Activated naive CD4-positive, alpha-beta T cell treated with anti-CD3 and anti-CD28 coated beads for 36 hours (primary cell): Measurements from ENCODE around the gene PCNX1. TPM values are rescaled to one million over a fixed set of nuclear protein-coding genes. Genes with fewer than 3 reads are reported as not detected.

ENCODE experiments used
- CTCF ChIA-PET: fragments of 350-600 bp; sonication (Branson Sonifier 250); formaldehyde crosslinking; loops from one replicate; lab custom pipeline; 2021; ENCODE audit warnings: antibody characterized with exemption; lab: Charles Lee
- DNase-seq: peaks from one replicate; pipeline ENCODE4 v3.0.0-alpha.2; 2020
- H3K27ac Mint-ChIP-seq: one replicate; pipeline ENCODE4 v1.8.0; 2021; ENCODE audit warnings: mild to moderate bottlenecking, mixed read lengths
- H3K27me3 Mint-ChIP-seq: one replicate; pipeline ENCODE4 v1.8.0; 2021; ENCODE audit warnings: low read depth, mixed read lengths
- H3K36me3 Mint-ChIP-seq: one replicate; pipeline ENCODE4 v1.8.0; 2021; ENCODE audit warnings: low read depth, mixed read lengths
- H3K4me1 Mint-ChIP-seq: one replicate; pipeline ENCODE4 v1.8.0; 2021; ENCODE audit warnings: low read depth, mixed read lengths
- H3K4me3 Mint-ChIP-seq: one replicate; pipeline ENCODE4 v1.8.0; 2021; ENCODE audit warnings: mild to moderate bottlenecking, moderate library complexity, mixed read lengths
- H3K9me3 Mint-ChIP-seq: one replicate; pipeline ENCODE4 v1.8.0; 2021; ENCODE audit warnings: mixed read lengths
- intact Hi-C: fragments of 100-400 bp; cut with micrococcal nuclease; formaldehyde crosslinking; loops from one replicate; pipeline ENCODE4 v1.15.1; 2023
- total RNA-seq, 2 experiments: library from RNA; stranded (reverse); gene quantifications; one replicate each; pipeline ENCODE4 v1.2.3, GENCODE V29; 2021

Gene PCNX1
- total RNA-seq, 2 experiments from 2014 or later: 51.9 to 63.1 TPM

DNA sequence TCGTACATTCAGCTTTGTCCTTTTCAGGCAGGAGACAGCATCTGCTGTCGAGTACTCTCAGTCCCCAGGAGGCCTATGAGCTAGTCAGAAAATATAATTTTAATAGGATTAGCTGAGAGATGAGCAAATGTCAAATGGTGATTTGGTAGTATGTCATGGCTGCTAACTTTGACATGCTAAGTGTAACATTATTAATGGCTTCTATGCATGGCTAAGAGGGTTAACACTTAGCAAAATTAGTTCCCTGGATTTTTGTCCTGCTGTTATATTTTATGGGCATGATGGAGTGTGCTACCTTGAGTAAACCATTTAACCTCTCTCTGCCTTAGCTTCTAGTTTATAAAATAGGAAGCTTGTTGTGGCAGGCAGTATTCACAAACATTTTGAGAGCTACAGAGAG is 2.9 kb upstream of the PCNX1 start:
- Mint-ChIP-seq H3K27ac (no peak overlapping the region), H3K27me3 (no peaks in the 10 kb centered on the region), H3K36me3 (peaks cover 7% of the 10 kb centered on the region), H3K9me3 (no peaks in the 10 kb centered on the region), H3K4me1 (peaks cover 62% of the 10 kb centered on the region), H3K4me3 (no peak overlapping the region)
- DNase-seq: no peak
- intact Hi-C loops: no loop called here
- CTCF ChIA-PET: interaction anchor here (0.7 to 6.7 kb wide), 10 partner anchors 13 to 86 kb away, joined by 3 to 84 read pairs (median 14); no protein-coding TSS in a partner anchor

GRCh38 chr14:70905301-70905700 is 2.0 kb upstream of the PCNX1 start:
- H3K36me3 Mint-ChIP-seq: peaks cover 10% of the 10 kb centered on the region
- intact Hi-C loops: loop anchor here (5.0 kb wide), 3 partner anchors 33 to 417 kb away; partner anchors contain the start of genes MED6 and SIPA1L1
- no peak overlapping the region for H3K4me3 Mint-ChIP-seq
- no peaks in the 10 kb centered on the region for H3K27me3 Mint-ChIP-seq
- DNase-seq: no peak
- no peaks in the 10 kb centered on the region for H3K9me3 Mint-ChIP-seq
- peaks cover 69% of the 10 kb centered on the region for H3K4me1 Mint-ChIP-seq
- CTCF ChIA-PET: interaction anchor here (0.5 to 6.7 kb wide), 14 partner anchors 10 to 93 kb away, joined by 3 to 84 read pairs (median 5); no protein-coding TSS in a partner anchor
- H3K27ac Mint-ChIP-seq: peak overlapping the region; percentile 76

GRCh38 chr14:70906793-70907175 is 475 bp upstream of the PCNX1 start:
- intact Hi-C loops: loop anchor here (1.0 to 5.0 kb wide), 9 partner anchors 19 to 416 kb away; partner anchors contain the start of genes MED6 and SIPA1L1
- Mint-ChIP-seq H3K27ac (peak overlapping the region; percentile 91), H3K4me3 (peak overlapping the region; percentile 81), H3K36me3 (peaks cover 10% of the 10 kb centered on the region), H3K27me3 (no peaks in the 10 kb centered on the region), H3K4me1 (peaks cover 75% of the 10 kb centered on the region), H3K9me3 (no peaks in the 10 kb centered on the region)
- CTCF ChIA-PET: interaction anchor here (0.6 to 6.7 kb wide), 24 partner anchors 10 to 883 kb away, joined by 3 to 84 read pairs (median 5); no protein-coding TSS in a partner anchor
- no peak for DNase-seq

DNA sequence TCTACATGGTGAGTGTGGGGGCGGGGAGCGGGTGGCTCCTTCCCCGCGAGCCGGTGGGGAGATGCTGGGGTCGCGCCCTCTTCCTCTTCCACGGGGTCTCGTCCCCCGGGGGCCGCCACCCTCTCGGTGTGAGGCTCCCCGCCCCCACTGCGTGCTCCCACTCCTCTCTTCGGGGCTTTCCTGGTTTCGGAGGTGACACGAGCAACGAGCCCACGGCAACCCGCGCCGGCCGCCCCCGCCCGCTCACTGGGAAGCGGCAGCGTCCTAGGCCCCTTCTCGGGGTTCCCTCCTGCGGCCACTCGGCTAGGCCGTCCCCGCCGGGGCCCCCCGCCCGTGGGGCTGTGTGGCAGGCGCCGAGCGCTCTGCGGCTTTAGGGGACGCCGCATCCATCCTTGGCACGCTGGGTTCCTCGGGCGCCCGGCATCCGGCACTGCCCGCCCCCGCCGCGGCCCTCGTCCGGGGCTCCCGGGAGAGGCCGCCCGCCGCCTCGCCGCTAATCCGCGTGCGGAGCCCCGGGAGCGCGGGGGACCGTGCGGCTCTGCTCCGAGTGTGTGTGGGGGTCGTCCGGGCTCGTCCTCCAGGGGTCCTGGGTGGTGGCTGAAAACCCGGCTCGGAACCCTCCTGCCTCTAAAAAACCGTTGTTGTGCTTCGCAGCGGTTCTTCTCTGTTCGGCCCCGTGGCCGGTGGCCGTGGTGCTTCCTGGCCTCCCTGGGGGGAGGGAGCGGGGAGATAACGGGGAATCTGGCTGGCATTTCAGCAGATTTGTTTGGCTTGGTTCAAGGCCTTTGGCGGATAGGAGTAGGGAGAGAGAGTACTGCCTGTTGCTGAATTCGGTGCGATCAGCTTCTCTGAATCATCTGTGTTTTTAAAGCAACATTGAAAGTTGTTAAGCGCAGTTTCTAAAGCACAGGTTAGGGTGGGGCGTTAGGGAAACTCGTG is 1.0 kb downstream of the PCNX1 start:
- Mint-ChIP-seq H3K9me3 (no peaks in the 10 kb centered on the region), H3K36me3 (peaks cover 10% of the 10 kb centered on the region), H3K4me3 (peak overlapping the region; percentile 92), H3K27me3 (no peaks in the 10 kb centered on the region), H3K27ac (peak overlapping the region; percentile 92), H3K4me1 (peaks cover 75% of the 10 kb centered on the region)
- intact Hi-C loops: loop anchor here (1.0 to 5.0 kb wide), 10 partner anchors 21 to 414 kb away; partner anchors contain the start of genes MED6 and SIPA1L1
- CTCF ChIA-PET: interaction anchor here (0.8 to 4.6 kb wide), 18 partner anchors 10 to 89 kb away, joined by 3 to 84 read pairs (median 4); no protein-coding TSS in a partner anchor
- peak; percentile 59 for DNase-seq

DNA sequence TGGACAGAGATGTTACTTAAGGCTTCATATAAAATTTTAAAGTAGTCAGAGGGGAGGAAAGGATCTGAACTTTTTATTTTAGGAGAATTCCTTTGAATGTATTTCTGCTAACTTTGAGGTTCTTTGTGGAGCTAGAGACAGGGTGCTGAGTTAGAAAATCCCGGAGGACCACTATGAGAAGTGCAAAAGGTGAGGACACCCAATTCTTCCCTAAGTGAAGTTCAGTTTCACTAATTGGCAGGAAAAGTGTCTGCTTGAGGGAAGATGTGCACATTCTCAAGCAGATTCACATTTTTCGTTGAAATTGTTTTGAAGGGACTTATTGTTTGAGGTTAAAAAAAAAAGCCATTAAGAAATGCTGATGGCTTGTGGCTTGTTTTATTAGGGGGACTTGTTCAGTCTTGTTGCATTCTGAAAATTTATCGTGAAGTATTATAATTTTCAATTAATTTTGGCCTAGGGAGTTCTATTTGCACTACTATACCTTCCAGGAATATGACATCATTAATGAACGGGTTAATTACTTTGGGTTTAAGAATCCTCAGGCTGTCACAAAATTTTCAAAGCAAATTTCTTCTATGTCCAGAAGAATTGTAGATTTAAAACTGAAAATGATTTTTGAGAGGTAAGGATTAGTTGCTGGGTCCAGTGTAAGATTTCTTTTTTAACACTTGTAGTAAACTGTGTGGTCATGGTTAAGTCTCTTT is 1.8 kb downstream of the PCNX1 start:
- peaks cover 10% of the 10 kb centered on the region for H3K36me3 Mint-ChIP-seq
- peak overlapping the region; percentile 92 for H3K4me3 Mint-ChIP-seq
- peak overlapping the region; percentile 92 for H3K27ac Mint-ChIP-seq
- H3K27me3 Mint-ChIP-seq: no peaks in the 10 kb centered on the region
- intact Hi-C loops: loop anchor here (1.0 to 5.0 kb wide), 4 partner anchors 25 to 413 kb away; partner anchors contain the start of genes MED6 and SIPA1L1
- CTCF ChIA-PET: interaction anchor here (0.6 to 1.1 kb wide), 3 partner anchors 9 to 69 kb away, joined by 3 read pairs; no protein-coding TSS in a partner anchor
- H3K9me3 Mint-ChIP-seq: no peaks in the 10 kb centered on the region
- peaks cover 69% of the 10 kb centered on the region for H3K4me1 Mint-ChIP-seq
- DNase-seq: no peak

DNA sequence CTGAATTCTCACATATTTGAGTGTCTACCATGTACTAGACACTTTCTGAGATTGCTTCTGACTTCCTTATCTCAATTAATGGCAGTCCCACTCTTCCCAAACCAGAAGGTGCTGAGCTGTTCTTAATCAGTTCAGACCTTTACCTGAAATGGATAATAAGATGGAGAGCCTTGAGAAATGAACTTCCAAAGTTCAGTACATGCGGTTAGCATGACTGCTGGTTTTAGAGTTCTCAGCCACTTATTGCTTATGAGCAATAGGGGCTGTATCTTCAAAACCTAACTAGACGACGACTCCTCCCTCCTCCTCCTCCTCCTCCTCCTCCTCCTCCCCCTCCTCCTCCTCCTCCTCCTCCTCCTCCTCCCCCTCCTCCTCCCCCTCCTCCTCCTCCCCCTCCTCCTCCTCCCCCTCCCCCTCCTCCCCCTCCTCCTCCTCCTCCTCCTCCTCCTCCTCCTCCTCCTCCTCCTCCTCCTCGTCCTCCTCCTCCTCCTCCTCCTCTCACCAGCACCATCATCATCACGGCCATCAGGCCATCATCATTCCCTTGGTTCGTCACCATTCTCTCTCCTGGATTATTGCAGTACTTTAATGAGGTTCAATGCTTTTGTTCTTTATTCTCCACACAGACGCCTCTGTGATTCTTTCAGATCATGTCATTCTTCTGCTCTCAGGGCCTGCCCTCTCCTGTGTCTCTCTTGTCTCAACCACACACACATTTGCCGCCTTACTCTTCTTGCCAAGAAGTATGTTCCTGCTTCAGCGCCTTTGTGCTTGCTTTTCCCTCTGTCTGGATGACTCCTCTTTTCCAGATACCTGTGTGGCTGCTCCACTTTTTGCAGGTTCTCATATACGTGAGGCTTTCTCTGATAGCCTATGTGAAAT is 2.7 kb downstream of the PCNX1 start:
- no peaks in the 10 kb centered on the region for H3K9me3 Mint-ChIP-seq
- DNase-seq: peak; percentile 41
- H3K4me1 Mint-ChIP-seq: peaks cover 66% of the 10 kb centered on the region
- peaks cover 10% of the 10 kb centered on the region for H3K36me3 Mint-ChIP-seq
- peak overlapping the region; percentile 92 for H3K27ac Mint-ChIP-seq
- intact Hi-C loops: loop anchor here (1.0 to 5.0 kb wide), 5 partner anchors 9 to 412 kb away; partner anchors contain the start of genes MED6 and SIPA1L1
- H3K4me3 Mint-ChIP-seq: peak overlapping the region; percentile 92
- CTCF ChIA-PET: interaction anchor here (0.6 to 1.6 kb wide), 3 partner anchors 26 to 67 kb away, joined by 3 to 6 read pairs (median 3); no protein-coding TSS in a partner anchor
- H3K27me3 Mint-ChIP-seq: no peaks in the 10 kb centered on the region

- no peak for DNase-seq
- Mint-ChIP-seq H3K4me3 (no peak overlapping the region), H3K36me3 (peaks cover 13% of the 10 kb centered on the region), H3K27ac (peak overlapping the region; percentile 38), H3K4me1 (peaks cover 80% of the 10 kb centered on the region), H3K9me3 (no peaks in the 10 kb centered on the region), H3K27me3 (no peaks in the 10 kb centered on the region)
- intact Hi-C loops: no loop called here
- CTCF ChIA-PET: interaction anchor here (0.5 to 1.2 kb wide), 5 partner anchors 10 to 99 kb away, joined by 3 to 8 read pairs (median 5); no protein-coding TSS in a partner anchor
Observed at GRCh38 chr14:70915415-70915814, 8.2 kb downstream of the PCNX1 start.

DNA sequence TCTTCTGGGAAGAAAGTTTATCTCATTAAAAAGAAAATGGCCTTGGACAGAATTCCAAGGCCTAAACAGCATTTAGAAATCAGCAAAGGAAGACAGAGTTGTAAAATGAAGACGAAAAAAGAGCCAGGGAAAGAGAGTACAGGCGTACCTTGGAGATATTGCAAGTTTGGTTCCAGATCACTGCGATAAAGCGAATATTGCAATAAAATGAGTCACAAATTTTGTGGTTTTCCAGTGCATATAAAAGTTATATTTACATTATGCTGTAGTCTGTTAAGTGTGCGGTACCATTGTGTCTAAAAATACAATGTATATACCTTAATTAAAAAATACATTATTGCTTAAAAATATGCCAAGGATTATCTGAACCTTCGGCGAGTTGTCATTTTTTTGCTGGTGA is 9.0 kb downstream of the PCNX1 start:
- Mint-ChIP-seq H3K9me3 (no peaks in the 10 kb centered on the region), H3K36me3 (peaks cover 13% of the 10 kb centered on the region), H3K27me3 (no peaks in the 10 kb centered on the region), H3K27ac (no peak overlapping the region), H3K4me1 (peaks cover 80% of the 10 kb centered on the region), H3K4me3 (no peak overlapping the region)
- DNase-seq: no peak
- CTCF ChIA-PET: interaction anchor here (1.5 to 2.1 kb wide), 2 partner anchors 11 to 98 kb away, joined by 3 to 6 read pairs; no protein-coding TSS in a partner anchor
- intact Hi-C loops: no loop called here

GRCh38 chr14:70916799-70917198 is 9.5 kb downstream of the PCNX1 start:
- Mint-ChIP-seq H3K27me3 (no peaks in the 10 kb centered on the region), H3K36me3 (peaks cover 13% of the 10 kb centered on the region), H3K9me3 (no peaks in the 10 kb centered on the region), H3K4me1 (peaks cover 79% of the 10 kb centered on the region), H3K27ac (peak overlapping the region; percentile 27), H3K4me3 (no peak overlapping the region)
- DNase-seq: no peak
- intact Hi-C loops: no loop called here
- CTCF ChIA-PET: interaction anchor here (1.4 to 2.1 kb wide), 3 partner anchors 11 to 99 kb away, joined by 3 to 6 read pairs (median 3); no protein-coding TSS in a partner anchor

DNA sequence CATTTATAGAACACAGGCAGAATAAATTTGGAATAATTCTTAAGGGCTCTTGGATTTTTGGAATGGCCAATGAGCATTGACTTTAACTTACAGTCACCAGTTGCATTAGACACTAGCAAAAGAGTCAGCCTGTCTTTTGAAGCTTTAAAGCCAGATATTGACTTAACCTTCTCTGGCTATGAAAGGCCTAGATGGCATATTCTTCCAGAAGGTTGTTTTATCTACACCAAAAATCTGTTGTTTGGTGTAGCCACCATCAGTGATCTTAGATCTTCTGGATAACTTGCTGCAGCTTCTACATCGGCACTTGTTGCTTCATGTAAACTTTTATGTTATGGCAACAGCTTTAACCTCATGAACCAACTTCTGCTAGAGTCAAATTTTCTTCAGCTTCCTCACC is 10.4 kb downstream of the PCNX1 start:
- CTCF ChIA-PET: interaction anchor here (0.7 to 2.1 kb wide), 6 partner anchors 9 to 100 kb away, joined by 3 to 6 read pairs (median 3); partner anchors contain the start of gene PCNX1
- Mint-ChIP-seq H3K4me3 (no peak overlapping the region), H3K27me3 (no peaks in the 10 kb centered on the region), H3K4me1 (peaks cover 80% of the 10 kb centered on the region), H3K36me3 (peaks cover 13% of the 10 kb centered on the region), H3K9me3 (no peaks in the 10 kb centered on the region), H3K27ac (peak overlapping the region; percentile 27)
- intact Hi-C loops: no loop called here
- no peak for DNase-seq
